Stimulated activated CD4-positive, alpha-beta T cell treated with anti-CD3 and anti-CD28 coated beads, Interleukin-15, amount 100 ng/mL, for 24 hours (primary cell): ENCODE data around the gene IL36G.
A peak's percentile ranks its signal among the peaks of the same experiment; 100 is the strongest.
"Not testable (repeated sequence)": the region's sequence is repeated elsewhere in the genome, so short reads cannot be mapped to it uniquely, and the experiment has no call there.

Experiments used
- DNase-seq: peaks from one replicate; pipeline ENCODE4 v3.0.0-alpha.2; 2020

The IL36G gene

DNA sequence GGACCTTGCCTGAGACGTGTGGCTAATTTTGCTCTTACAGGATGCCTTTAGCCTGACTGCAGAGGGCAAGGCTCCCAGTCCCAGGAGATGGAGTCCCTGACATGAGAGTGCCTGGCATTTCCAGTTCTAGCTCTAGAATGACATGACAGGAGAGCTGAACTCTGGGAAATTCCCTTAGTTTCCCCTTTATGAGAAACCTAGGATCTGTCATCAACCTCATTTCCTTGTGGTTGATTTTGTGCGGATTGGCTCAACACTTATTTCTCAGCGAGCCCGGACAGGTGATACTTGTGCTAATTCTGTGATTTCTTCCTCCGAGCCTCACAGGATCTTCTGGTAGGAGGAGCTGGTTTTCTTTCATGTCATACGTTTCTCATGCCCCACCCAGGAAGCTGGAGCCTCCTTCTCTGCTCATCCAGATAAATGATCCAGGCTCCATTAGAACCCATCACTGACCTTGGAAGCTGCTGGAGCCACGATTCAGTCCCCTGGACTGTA lies at the start of gene IL36G:
TSS of gene IL36G (plus strand) at position 448 of the 498 bp plus-strand sequence. CDS start 633 bp downstream, outside the sequence.
- no peak for DNase-seq

DNA sequence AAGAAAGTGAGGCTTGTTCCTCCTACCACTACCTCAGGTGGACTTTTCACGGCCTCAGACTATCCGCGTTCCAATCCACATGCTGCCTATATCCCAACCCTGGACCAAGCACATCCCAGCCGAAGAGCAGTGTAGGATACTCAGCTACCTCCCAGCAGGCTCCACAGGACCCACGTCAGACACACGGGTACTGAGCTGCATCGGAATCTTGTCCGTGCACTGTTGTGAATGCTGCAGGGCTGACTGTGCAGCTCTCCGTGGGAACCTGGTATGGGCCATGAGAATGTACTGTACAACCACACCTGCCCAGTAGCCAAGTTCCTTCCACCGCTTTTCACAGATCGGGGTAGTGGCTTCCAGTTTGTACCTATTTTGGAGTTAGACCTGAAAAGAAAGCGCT lies 44.5 kb upstream of the IL36G start:
- DNase-seq: no peak

DNA sequence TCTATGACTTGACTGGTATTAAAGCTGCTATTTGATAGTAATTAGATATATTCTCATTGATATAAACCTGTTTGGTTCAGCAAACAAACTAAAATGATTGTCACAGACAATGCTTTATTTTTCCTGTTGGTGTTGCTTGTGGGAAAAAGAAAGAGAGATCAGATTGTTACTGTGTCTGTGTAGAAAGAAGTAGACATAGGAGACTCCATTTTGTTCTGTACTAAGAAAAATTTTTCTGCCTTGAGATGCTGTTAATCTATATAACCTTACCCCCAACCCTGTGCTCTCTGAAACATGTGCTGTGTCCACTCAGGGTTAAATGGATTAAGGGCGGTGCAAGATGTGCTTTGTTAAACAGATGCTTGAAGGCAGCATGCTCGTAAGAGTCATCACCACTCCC lies 43.7 kb upstream of the IL36G start:
- not testable (repeated sequence) for DNase-seq

DNA sequence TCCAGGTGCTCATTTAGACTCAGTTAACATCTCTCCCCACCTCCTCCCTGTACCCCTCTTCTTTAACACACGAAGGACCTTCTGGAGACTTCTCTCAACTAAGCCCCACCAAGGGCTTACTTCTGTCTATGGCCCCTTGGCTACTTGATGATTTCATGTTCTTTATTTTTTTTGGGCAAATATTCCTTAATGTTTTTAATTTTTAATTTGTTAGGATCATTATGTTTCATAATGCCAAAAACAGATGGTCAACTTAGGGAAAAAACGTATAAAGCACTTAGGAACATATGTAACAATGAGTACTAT lies 40.9 kb upstream of the IL36G start:
- DNase-seq: no peak

DNA sequence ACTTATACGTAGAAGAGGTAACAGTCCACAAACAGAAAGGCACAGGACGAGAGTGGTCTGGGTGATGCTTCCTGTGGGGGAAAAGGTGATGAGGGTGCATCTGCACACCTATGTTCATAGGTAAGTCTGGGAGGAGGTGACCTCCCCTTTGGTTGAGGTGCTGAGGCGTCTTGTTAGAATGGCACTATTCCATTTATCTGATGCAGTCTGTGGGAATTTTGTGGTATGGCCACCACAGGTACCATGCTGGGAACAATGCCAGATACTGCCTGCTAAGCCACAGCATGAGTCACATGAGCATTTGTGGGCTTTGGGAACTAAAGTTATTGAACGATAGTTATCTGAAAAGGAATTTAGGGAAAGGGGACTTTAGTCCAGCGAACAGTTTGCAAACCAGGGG lies 38.9 kb upstream of the IL36G start:
- no peak for DNase-seq

DNA sequence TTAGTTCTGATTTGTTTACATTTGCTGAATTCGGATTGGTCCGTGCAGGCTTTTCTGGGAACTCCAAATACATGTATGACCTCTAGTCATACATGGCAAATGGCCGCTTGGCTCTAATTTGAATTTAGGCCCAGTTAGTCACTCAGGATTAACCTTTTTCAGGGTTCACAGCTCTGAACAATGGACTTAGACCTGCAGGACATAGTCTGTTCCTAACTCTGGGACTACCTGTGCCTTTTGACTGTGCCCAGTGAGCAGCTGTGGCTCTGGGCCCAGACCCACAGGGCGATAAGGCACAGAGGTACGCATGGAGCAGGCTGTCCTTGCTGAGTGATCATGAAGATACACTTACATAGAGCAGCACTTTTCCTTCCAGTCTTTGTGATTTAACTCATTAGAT lies 38.4 kb upstream of the IL36G start:
- no peak for DNase-seq

DNA sequence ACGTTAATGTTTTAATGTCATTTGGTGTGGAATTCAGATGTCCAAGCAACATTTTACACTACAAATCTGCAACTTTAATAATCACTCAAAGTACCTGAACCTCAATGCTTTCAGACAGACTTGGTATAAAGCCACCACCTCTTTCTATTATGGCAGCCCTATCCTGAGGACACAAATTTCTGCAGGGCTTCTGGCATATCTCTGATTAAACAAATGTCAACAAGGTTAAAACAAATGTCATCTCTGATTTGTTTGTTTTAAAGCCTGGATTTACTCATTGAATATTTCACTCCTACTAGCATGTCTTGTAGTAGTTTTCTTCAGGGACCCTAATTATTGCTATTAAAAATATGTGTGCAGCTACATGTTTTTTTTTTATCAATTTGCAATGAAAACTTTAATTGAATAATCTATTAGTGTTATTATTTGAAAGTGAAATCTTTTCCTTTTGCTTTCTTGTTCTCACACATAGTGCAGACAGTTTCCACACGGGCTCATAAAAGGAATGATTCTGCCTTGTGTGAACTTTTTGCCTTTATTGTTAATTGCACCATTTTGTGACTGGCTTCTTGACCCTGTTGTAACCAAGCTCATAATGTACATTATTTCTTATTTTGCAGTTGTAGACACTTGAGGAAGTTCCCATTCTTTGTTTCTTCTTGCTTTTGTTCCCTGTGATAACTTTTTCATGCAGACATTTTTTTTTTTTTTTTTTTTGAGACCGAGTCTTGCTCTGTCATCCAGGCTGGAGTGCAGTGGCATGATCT lies 36.8 kb upstream of the IL36G start:
- no peak for DNase-seq

DNA sequence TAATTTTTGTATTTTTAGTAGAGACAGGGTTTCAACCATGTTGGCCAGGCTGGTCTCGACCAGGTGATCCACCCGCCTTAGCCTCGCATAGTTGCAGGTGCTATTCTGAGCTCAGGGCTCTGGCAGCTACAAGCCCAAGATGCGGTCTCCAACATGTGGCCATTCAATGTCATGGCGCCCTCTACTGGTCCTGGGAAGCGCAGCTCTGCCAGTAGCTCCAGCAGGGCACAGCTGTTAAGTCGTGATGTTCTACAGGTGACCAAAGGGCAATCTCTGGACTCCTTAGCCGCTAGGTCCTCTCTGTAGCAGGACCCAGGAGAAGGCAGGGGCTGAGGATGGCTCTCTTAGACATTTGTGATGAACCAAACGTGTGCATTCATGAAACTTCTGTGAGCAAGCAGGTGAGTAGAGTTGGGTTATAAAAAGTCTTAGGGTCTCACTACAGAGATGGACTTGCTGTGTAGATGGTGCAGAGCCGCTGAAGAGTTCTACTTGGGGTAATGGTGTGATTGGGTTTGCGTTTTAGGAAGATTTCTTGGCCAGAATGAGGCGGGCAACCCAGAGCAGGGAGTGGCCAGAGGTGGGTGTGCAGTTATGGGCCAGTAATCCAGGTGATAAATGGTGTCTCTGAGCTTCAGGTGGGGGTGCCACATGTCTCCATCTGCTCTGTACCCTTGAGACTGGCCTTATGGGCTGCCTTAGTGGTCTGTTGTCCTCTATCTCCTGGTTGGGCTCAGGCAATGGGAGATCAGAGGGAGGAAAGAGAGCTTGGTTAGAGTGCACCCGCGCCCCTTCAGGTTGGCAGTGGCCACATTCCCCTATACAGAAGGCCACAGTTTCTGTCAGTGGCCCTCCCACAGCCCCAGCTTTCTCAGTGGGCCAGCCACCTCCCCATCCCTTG lies 35.8 kb upstream of the IL36G start:
- DNase-seq: peak; percentile 83

DNA sequence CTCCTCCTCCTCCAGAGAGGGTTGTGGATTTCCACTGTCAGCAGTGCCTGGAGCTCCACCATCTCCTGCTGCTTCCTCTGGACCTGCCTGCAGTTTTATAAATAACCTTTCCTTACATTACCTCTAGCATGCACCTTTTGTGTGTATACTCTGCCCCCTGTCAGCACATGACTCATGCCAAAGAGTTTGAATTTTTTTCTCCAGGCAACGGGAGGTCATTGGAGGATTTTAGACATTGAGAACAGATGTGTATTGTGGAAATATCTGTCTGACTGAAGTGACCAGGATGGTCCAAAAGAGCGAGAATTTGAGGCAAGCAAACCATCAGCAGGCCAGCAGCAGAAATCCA lies 35.2 kb upstream of the IL36G start:
- DNase-seq: no peak

DNA sequence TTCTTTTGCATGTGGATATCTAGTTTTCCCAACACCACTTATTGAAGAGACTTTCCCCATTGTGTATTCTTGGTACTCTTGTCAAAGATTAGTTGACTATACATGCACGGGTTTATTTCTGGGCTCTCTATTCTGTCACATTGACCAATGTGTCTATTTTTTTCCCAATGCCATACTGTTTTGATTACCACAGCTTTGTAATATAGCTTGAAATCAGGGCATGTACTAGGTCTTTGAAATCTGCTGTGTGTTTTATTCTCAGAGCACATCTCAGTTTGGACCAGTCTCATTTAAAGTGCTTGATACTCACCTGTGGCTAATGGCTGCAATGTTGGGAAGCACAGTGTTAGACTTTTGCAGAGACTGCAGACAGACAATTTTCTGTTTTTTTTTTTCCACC lies 32.8 kb upstream of the IL36G start:
- DNase-seq: no peak

DNA sequence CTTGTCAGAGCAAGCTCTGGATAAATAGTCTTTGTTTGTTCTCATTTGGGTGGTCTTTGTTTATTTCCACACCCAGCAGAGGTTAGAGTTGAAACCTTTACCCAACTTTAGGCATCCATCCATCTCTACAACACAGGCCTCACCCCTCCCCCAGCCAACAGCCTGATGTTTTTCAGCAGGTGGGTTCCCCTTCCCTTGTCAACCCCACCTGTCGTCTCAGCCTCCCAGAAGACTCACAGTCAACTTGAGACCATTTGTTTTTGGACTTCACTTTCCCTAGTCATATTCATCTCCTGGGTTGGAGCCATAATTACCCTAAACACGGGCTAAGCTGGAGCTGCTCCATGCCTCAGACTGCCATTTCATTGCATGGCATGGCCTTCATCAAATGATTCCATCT lies 31.7 kb upstream of the IL36G start:
- DNase-seq: no peak

DNA sequence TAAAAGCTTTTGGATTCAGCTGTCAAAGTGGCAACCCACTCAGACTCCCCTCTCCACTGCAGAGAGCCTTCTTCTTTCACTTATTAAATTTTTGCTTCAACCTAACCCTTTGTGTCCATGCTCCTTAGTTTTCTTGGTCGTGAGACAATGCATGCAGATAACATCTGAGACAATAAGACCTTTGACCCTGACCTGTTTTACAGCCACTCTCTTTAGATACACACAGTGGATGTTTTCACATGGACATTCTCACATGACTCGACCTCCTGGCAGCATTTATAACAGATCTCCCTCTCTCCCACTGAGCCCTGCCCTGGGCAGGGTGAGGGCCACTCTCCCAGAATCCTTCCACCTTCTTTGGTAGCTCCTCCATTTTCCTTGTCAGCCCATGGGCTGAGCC lies 30.4 kb upstream of the IL36G start:
- DNase-seq: no peak

DNA sequence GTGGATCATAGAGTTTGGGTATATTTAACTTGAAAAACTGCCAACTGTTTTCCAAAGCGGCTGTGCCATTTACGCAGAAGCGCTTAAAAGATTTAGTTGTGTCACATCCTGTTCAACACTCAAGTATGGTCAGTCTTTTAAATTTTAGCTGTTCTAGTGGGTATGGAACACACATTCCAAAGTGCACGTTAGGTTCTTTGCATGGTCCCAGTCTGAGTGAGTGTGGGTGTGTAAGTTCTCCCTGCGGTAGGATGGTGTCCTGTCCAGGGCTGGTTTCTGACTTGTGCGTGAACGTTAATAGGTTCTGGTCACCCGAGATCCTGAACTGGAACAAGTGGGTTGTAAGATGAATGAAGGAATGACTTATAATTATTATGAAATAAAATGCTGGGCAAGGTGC lies 28.4 kb upstream of the IL36G start:
- DNase-seq: no peak

DNA sequence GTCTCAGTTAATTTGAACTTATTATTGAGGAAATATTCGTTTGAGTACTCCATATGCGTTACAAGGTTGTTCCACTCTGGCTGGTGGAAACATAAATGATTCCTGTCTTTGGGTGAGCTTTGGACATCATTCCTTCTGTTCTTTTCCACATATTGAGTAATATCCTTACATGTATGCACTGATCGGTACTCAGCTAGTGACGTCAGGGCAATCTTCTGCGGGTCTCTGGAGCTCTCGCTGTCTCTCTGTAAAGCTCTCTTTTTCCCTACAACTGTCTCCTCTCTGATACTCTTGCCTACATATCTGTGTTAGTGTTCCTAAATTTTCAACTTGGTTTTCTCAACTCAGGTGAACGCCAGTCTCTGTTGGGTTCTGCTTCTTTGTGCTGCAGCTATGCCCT lies 23.4 kb upstream of the IL36G start:
- no peak for DNase-seq

DNA sequence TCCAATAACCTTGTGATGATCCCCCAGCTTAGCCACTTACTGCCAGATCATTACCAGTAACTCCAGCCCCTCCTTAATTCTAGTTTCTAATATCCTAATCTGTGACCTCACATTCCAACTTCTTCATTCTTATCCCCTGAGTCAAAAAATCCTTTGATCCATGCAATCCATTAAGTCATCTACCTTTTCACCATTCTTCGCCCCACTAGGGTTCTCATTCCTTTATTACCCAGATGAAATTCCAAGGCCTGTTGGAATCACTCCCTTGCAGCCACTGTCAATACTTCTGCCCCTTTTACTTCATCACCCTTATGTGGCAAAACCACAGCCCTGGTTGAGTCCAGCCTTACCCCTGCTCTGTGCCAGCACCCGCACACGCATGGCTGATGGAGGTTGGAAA lies 20.3 kb upstream of the IL36G start:
- no peak for DNase-seq

DNA sequence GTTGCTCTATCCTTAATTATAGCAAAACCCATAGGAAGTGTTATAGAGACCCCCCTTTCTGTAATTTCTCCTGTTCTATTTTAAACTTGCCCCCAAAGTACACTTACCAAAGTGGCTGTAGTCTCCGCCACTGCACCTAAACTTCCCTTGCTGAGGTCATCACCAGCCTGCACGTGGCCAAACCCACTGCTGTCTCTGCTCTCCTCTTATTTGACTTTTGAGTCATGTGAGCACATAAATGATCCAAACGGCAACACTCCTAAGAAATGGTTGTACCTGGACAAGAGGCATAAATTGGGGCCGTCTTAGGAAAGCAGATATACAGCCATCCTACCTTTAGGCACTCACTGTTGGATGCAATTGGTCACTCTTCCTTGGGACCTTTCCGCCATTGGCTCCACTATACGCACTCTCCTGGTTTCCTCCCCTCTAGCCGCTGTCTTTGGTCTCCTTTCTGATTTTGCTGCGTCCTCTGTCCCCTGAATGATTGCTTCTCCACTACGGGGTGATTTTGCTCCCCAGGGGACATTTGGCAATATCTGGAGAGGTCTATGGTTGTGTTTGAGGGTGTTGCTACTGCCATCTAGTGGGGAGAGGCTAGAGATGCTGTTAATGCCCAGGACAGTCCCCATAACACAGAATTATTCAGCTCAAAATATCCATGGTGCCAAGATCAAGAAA lies 19.2 kb upstream of the IL36G start:
- peak; percentile 43 for DNase-seq

DNA sequence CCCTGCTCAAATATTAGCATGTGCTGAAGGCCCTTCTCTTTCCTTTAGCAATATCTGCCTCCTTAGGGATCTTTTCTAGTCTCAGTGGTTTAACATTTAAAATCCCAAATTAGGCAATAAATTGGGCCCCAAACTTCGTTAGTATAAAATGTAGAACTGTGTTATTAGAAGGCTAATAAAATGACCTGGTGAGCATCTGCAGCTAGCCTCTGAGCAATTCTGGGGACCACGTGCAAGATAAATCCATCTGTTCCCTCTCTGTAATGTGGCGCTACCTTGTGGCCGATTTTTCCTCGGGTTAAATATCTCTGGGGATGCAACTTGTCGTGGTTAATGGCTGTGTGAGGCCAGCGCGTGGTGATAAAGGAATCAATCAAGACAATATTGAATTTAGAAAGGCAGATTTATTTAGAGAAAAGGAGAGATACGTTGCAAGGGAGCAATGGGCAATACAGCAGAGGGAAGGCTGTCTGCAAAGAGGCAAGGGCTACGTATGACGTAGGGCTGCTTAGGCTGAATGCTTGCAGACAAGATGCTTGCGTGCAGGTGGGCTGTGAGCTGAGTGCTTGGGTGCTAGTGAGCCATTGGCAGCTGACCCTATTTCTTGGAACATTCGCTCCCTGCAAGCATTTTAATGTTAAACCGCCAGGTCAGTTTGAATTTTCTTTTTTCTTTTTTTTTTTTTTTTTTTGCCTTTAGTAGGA lies 18.5 kb upstream of the IL36G start:
- DNase-seq: no peak

DNA sequence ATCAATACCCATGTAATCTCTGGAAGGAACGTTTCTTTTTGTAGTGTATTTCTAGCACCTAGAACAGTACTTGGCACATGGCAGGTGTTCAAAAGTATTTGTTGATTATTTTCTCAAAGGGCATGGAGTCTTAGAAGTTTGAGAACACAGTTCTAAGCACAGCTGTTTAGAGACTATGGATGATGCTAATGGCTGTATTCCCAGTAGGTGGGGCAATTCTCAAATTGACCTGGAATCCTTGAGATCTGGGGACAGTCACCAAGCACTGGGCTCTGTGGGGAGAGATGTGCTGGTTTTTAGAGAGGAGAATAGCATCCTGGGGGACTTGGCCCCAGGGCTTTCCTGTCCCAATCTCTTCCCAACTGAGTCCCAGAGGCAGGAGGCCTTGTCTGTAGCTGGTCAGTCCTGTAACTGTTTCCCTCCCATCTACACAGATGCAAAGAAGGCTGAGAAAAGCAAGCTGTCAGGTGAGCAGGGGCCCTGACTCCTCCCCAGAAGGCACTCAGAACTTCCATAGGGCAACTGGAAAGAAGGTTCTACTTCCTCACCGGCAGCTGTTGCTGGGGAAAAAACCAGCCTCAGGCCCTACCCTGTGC lies 17.5 kb upstream of the IL36G start:
- no peak for DNase-seq

DNA sequence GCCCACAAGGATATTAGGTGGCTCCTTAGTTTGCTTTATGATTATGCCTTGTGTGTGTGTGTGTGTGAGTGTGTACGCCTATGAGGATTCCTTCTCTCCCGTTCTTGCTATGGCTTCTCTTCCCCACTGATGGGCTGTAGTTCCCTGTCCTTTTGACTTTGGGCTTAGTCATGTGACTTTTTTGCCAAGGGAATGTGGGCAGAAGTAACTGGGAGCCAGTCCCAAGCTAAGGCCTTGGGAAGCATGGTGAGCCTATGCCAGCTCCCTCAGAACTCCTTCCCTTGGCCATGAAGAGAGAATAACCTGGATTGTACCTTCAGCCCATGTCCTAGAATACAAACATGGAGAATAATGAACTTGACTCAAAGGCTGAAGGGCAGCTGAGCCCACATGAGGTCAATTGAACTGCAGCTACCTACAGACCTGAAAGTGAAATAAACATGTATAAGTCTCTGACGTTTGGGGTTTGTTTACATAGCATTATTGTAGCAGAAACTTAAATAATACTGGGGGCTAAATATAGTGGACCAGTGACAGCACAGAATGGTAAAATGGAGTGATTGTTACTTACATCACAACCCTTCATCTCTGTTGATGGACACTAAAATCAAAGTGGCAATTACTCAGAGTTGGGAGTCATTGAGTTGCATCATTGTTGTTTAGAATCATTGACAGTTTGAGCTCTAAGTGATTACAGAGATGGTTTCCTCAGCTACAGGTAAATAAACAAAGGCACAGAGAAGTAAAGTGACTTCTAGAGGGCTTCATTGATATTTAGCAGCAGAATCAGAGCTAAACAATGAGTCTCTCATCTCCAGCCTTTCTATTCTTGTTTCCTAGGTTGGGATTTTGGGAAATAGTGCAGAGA lies 15.3 kb upstream of the IL36G start:
- no peak for DNase-seq

DNA sequence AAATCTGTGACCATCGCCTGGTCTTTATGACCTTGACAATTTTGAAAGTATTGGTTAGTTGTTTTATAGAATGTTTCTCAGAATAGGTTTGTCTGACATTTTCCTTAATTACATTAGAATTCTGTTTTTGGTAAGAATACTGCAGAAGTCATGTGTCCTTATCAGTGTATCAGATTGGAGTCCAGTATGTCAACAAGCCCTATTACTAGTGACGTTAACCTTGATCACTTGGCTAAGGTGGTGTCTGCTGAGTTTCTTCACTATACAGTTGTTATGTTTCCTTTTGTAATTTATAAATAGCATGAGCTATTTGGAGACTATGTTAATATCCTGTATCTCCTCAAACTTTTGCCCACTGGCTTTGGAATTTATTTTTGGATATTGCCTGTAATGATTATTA lies 10.8 kb upstream of the IL36G start:
- no peak for DNase-seq

DNA sequence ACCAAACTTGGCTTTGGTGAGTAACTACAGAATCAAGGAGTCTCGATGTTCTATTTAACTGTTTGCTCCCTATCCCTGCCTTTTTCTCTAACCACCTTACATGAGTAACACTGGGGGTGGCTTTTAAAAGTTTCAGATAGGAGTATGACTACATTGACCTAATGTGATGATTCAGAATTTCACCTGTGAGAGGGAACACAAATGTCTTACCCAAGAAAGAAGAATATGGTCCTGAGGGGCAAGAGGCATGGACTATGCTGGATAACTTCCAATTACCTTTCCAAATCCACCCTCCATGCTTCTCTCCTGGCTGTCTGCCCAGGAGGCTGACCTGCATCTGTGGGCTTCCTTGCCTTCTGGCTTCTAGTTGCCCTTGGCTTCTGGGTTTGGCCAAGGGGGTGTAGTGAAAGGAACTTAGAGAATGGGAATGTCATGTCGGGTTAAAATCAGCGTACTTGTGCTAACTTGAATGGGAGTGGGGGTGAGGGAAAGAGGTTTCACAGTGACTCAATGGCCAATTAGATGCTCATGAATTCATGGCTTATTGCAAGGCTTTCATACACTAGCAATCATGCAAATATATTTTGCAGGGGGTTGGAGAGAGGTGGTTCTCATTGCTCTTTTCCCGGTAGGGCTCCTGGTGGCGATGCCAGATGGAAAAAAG lies 5.3 kb upstream of the IL36G start:
- DNase-seq: no peak
